ENCODE results near the gene TRAPPC14. TPM values are rescaled to one million over a fixed set of nuclear protein-coding genes. Genes with fewer than 3 reads are reported as not detected.
A peak's percentile ranks its signal among the peaks of the same experiment; 100 is the strongest.

TRAPPC14 gene
- total and polyA plus RNA-seq, 2 of the 13 experiments (the other 11 are each of a cell fraction or from before 2014, with no cell fraction given): 4.7 to 9.6 TPM

DNA sequence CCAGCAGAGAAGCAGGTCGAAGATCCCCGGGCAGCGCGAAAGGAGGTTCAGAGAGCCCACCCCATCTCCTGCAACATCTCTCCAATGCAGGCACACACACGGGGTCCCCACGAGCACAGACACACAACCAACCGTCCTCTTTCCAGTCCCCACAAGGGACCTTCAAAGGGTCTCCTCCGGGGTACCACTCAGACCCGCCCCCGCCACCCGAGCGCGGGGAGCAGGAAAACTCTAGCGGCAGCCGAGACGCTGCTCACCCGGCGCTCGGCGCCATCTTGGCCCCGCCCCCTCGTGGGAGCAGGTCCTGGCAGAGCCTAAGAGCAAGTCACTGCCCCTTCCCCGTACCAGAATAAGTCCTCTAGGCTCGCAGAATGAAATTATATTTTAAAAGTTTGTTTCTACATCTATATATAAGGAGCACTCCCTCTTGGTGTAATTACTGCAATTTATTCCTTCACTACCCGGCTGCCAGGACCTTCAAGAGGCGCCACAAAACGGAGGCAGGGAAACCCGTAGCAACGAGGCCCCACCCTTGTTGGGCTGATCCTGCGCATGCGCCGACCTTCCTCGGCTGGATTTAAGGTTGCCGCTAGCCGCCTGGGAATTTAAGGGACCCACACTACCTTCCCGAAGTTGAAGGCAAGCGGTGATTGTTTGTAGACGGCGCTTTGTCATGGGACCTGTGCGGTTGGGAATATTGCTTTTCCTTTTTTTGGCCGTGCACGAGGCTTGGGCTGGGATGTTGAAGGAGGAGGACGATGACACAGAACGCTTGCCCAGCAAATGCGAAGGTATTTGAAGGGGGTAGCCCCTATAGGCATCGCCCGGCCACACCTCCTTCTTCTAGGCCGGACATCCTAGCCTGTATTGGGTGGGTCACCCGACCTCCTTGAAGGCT, 39.2 kb downstream of the TRAPPC14 start, which contains the start of the genes CNPY4 and TAF6 (continued):
- TF ChIP-seq, protein P1, sequence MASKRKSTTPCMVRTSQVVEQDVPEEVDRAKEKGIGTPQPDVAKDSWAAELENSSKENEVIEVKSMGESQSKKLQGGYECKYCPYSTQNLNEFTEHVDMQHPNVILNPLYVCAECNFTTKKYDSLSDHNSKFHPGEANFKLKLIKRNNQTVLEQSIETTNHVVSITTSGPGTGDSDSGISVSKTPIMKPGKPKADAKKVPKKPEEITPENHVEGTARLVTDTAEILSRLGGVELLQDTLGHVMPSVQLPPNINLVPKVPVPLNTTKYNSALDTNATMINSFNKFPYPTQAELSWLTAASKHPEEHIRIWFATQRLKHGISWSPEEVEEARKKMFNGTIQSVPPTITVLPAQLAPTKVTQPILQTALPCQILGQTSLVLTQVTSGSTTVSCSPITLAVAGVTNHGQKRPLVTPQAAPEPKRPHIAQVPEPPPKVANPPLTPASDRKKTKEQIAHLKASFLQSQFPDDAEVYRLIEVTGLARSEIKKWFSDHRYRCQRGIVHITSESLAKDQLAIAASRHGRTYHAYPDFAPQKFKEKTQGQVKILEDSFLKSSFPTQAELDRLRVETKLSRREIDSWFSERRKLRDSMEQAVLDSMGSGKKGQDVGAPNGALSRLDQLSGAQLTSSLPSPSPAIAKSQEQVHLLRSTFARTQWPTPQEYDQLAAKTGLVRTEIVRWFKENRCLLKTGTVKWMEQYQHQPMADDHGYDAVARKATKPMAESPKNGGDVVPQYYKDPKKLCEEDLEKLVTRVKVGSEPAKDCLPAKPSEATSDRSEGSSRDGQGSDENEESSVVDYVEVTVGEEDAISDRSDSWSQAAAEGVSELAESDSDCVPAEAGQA (IDR thresholded peaks at IDR 0.05; ENCODE audit: low read depth): 0 out of 2 replicates have a peak, but pooled peaks have one; percentile 13
- TF ChIP-seq, protein P1 (CRISPR knock-in tag; IDR thresholded peaks at IDR 0.05; ENCODE audit: borderline replicate concordance): peak; percentile 74; the same call in 1 of the 2 replicates
- TF ChIP-seq BORCS8-MEF2B (CRISPR knock-in tag; IDR thresholded peaks at IDR 0.05): peak; percentile 77; the same call in 1 of the 2 replicates
- TF ChIP-seq ZNF556 (CRISPR knock-in tag; IDR thresholded peaks at IDR 0.05; ENCODE audit: borderline replicate concordance): no peak
- TF ChIP-seq PHF8 (CRISPR knock-in tag; IDR thresholded peaks at IDR 0.05): peak; percentile 83
- TF ChIP-seq ZBTB21 (CRISPR knock-in tag; IDR thresholded peaks at IDR 0.05): 0 out of 2 replicates have a peak, but pooled peaks have one; percentile 29
- peak; percentile 40; the same call in 1 of the 2 replicates for TF ChIP-seq ARNTL (CRISPR knock-in tag; IDR thresholded peaks at IDR 0.05)
- no peak for TF ChIP-seq ZNF10 (CRISPR knock-in tag; IDR thresholded peaks at IDR 0.05; ENCODE audit: borderline replicate concordance, low read depth)
- TF ChIP-seq, protein P2, sequence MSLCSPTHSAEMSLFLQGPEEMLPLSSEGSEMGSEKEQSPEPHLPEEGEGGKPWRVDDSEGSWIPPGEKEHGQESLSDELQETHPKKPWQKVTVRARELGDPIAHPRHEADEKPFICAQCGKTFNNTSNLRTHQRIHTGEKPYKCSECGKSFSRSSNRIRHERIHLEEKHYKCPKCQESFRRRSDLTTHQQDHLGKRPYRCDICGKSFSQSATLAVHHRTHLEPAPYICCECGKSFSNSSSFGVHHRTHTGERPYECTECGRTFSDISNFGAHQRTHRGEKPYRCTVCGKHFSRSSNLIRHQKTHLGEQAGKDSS (CRISPR knock-in tag; IDR thresholded peaks at IDR 0.05; ENCODE audit: borderline replicate concordance, low read depth): no peak
- TF ChIP-seq HDAC6 (IDR thresholded peaks at IDR 0.05; ENCODE audit: low read depth, low read length): no peak
- TF ChIP-seq ZNF674 (CRISPR knock-in tag; IDR thresholded peaks at IDR 0.05; ENCODE audit: low read depth): no peak
- TF ChIP-seq, protein P3, sequence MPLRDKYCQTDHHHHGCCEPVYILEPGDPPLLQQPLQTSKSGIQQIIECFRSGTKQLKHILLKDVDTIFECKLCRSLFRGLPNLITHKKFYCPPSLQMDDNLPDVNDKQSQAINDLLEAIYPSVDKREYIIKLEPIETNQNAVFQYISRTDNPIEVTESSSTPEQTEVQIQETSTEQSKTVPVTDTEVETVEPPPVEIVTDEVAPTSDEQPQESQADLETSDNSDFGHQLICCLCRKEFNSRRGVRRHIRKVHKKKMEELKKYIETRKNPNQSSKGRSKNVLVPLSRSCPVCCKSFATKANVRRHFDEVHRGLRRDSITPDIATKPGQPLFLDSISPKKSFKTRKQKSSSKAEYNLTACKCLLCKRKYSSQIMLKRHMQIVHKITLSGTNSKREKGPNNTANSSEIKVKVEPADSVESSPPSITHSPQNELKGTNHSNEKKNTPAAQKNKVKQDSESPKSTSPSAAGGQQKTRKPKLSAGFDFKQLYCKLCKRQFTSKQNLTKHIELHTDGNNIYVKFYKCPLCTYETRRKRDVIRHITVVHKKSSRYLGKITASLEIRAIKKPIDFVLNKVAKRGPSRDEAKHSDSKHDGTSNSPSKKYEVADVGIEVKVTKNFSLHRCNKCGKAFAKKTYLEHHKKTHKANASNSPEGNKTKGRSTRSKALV (CRISPR knock-in tag; IDR thresholded peaks at IDR 0.05): peak; percentile 83
- TF ChIP-seq DNMT3B (CRISPR knock-in tag; conservative IDR thresholded peaks at IDR 0.05): peak; percentile 91
- no peak for TF ChIP-seq ZFP36L2 (CRISPR knock-in tag; IDR thresholded peaks at IDR 0.05)
- TF ChIP-seq, protein P4, sequence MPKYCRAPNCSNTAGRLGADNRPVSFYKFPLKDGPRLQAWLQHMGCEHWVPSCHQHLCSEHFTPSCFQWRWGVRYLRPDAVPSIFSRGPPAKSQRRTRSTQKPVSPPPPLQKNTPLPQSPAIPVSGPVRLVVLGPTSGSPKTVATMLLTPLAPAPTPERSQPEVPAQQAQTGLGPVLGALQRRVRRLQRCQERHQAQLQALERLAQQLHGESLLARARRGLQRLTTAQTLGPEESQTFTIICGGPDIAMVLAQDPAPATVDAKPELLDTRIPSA (CRISPR knock-in tag; IDR thresholded peaks at IDR 0.05; ENCODE audit: borderline replicate concordance): no peak
- TF ChIP-seq SMYD3 (CRISPR knock-in tag; IDR thresholded peaks at IDR 0.05): no peak
- TF ChIP-seq ZNF607 (CRISPR knock-in tag; IDR thresholded peaks at IDR 0.05; ENCODE audit: borderline replicate concordance): peak; percentile 28; the same call in 1 of the 2 replicates

Measured in HepG2 (cell line).